Upper lobe of left lung (tissue), 4 donors: ENCODE data around the gene ZRANB2.

Experiments
- POLR2A ChIP-seq, 4 donors: fragments of 450-650 bp; IDR thresholded peaks; one replicate each; pipeline ENCODE4 v1.5.1; 2016 to 2017; ENCODE audit warnings: antibody characterized with exemption in 4 of 4, mild to moderate bottlenecking in 2 of 4
- POLR2AphosphoS5 ChIP-seq, 2 donors: sonication (generic); formaldehyde crosslinking; IDR thresholded peaks; one replicate each; pipeline ENCODE4 v1.5.1; 2017; ENCODE audit warnings: antibody characterized with exemption in 2 of 2
- TF ChIP-seq, protein P1 (sequence below), 6 experiments: fragments of 450-650 bp in 4 of 6; fragments of 200-600 bp in 2 of 6; sonication (generic) in 2 of 6; IDR thresholded peaks; one replicate each; pipeline ENCODE4 v1.5.1; 2016 to 2019; ENCODE audit warnings: antibody characterized with exemption in 6 of 6

GRCh38 chr1:71086331-71086730 lies 5.5 kb upstream of the ZRANB2 start:
- TF ChIP-seq, protein P1, sequence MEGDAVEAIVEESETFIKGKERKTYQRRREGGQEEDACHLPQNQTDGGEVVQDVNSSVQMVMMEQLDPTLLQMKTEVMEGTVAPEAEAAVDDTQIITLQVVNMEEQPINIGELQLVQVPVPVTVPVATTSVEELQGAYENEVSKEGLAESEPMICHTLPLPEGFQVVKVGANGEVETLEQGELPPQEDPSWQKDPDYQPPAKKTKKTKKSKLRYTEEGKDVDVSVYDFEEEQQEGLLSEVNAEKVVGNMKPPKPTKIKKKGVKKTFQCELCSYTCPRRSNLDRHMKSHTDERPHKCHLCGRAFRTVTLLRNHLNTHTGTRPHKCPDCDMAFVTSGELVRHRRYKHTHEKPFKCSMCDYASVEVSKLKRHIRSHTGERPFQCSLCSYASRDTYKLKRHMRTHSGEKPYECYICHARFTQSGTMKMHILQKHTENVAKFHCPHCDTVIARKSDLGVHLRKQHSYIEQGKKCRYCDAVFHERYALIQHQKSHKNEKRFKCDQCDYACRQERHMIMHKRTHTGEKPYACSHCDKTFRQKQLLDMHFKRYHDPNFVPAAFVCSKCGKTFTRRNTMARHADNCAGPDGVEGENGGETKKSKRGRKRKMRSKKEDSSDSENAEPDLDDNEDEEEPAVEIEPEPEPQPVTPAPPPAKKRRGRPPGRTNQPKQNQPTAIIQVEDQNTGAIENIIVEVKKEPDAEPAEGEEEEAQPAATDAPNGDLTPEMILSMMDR (IDR thresholded peaks at IDR 0.05) = no peak
- no peak for TF ChIP-seq POLR2A (IDR thresholded peaks at IDR 0.05)
- TF ChIP-seq POLR2AphosphoS5 (IDR thresholded peaks at IDR 0.05) = no peak
